SK-MEL-5 (cell line): Measurements from ENCODE around the gene BRCA1. TPM values are rescaled to one million over a fixed set of nuclear protein-coding genes. Genes with fewer than 3 reads are reported as not detected.
A peak's percentile ranks its signal among the peaks of the same experiment; 100 is the strongest.
"Not testable (repeated sequence)": the region's sequence is repeated elsewhere in the genome, so short reads cannot be mapped to it uniquely, and the experiment has no call there.

Experiments used
- DNase-seq: peaks from one replicate; pipeline ENCODE4 v3.0.0-alpha.2; 2016; ENCODE audit warnings: low read depth, low spot score
- in situ Hi-C: cut with HindIII; loops from 2 replicates; pipeline ENCODE4 v1.10.0; 2016; ENCODE audit warnings: low sequenced_read_pairs, high pct_unique_total_duplicates, low pct_unique_long_range_greater_than_20kb
- total RNA-seq: library from RNA; depleted of rRNA; stranded (reverse); fragments of >200 nt; shearing (Covaris generic); gene quantifications from 2 replicates; pipeline ENCODE4 v1.2.3, GENCODE V29; 2014

BRCA1 gene
- total RNA-seq, 1 experiment from 2014 or later, result 45.9 TPM

DNA sequence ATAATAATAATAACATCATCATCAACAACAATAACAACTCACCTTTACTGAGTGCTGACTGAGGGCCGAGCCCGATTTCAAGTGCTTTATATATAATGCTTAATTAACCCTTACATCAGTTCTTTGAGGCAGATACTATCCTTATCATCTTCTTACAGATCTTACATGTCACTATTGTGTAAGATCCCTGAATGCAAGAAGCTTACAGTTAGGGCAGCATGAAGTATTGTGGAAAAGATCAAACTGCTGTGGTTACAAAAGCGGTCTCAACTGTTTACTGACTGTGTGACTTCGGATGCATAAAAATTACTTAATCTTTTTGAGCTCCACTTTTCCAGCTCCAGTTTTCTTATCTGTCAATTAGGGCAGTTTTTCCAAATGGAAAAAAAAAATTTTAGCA is 106.2 kb downstream of the BRCA1 start:
- in situ Hi-C loops, result no loop called here
- DNase-seq, result no peak

DNA sequence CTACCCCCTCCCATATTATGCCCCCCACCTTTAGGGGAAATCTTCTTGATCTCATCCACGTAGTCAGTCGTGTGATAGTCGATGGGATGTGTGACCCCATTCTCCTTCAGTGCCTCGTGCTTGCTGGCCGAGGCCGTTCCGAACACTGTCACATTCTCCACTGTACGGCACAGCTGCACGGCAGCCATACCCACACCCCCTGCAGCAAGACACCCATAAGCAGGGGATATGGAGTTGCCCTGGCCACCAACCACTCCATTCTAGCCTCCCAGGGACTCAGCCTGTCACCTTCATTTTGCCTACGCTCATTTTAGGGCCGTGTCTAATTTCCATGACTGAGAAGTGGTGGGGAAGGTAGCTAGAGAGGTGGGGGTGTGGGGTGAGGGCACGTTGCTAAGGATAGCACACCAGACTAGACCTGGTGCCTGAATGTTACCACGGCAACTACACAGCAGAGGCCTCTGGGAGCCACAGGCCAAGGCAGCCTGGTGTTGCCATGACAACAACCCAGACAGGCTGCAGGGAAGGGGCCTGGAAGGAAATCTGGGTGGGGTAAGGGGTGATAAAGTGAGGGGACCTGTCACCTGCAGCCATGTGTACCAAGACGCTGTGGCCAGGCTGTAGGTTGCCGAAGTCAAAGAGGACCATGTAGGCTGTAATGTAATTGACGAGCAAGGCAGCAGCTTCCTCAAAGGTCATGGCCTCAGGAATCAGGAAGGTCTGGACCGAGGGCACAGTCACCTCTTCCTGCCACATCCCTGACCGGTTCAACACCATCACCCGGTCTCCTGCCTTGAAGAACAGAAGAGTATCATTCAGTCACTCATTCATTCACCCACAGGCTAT is 106.9 kb downstream of the BRCA1 start:
- DNase-seq, result no peak
- in situ Hi-C loops, result no loop called here

DNA sequence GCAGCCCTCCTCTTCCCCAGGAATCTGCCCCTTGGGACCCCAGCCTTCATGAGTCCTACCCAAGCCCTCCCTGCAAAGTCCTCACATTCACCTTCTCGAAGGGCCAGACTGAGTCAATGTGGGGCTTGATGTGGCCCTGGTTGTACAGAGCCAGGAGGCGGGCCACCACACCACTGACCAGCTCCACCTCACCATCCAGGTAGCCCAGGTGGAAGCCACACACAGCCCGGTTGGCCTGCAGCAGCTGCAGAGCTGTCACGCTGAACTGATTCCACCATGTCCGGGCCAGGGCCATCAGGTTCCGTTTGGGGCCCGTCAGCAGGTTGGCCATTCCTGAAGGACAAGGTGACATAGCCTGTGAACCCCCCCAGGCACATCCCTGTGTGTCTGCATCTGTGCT is 108.9 kb downstream of the BRCA1 start:
- in situ Hi-C loops, result no loop called here
- DNase-seq, result no peak

DNA sequence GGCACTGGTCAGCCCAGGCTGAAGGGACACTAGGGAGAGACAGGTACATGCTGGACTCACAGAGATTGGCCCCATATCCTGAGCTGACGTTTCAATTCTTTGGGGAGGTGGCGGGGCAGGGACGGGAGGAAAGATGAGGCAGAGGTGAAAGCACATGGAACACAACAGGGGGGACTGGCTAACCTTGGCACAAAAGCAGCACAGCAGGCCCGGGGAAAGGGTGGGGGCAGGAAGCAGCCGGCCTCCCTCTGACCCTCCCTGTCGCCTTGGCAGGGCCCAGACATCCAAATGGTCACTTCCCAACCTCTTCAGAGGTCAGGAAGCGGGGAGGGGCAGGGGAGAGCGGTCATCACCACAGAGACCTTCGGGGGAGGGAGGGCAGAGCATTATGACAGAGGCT is 109.6 kb downstream of the BRCA1 start:
- no peak for DNase-seq
- in situ Hi-C loops, result no loop called here

DNA sequence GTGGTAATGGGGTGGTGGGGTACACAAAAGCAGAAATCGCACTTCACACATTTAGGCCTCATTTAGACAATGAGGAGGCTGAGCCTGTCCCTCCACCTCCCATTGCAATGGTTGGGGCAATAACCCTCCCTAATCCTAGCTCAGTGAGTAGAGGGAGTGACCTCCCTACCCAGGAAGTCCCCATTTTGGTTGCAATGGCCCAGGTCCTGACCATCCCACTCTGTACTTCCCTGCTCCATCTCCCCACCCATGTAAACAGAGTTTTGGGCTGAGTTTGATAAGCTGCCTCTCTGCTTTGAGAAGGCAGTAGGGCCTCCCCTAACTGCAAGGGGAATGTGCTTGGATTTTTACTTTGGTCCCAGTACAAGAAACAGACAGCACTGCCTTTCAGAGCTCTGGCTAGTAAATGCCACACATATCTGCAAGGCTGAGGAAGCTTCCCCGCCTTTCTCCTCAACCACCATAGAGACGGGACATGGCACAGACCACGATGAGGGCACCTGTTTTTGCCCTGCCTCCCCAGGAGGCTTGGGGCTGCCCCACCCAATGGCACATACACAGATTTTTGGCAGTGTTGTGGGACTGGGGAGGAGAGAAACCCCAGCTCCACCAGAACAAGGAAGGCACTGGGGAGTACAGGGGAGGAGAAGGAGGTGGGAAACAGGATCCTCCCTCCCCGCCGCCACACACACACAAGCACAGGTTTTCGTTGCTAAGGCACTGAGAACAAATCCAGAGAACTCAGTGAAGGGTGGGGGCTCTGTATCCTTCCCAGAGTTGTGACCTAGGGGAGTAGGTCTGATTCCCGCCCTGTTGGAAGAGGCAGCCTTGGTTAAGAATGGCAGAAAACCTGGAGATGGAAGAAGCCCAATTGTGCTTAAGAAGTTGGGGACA is 110.3 kb downstream of the BRCA1 start:
- no peak for DNase-seq
- in situ Hi-C loops, result no loop called here

DNA sequence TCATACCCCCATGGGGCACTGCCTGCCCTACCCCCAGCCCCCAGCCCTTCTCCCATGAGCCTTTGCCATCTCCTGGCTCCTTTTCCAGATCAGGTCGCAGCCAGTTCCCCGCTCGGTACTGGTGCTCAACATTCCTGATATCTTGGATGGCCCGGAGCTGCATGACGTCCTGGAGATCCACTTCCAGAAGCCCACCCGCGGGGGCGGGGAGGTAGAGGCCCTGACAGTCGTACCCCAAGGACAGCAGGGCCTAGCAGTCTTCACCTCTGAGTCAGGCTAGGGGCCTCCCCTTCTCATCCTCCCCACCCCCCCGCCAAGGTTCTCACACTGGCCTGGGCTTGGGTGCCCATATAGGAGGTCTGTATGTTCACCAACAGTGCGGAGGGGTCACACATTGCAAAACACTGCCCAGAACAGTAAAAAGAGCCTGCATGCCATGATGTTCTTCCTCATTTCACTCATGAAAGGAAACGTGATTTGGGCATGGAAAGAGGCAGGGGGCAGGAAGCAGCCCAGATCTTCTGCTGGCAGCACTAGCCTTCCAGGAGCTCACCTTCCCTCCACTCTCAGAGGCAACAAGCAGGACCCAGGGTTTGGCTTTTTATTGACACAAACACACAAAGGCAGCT is 111.0 kb downstream of the BRCA1 start:
- DNase-seq, result no peak
- in situ Hi-C loops, result no loop called here

DNA sequence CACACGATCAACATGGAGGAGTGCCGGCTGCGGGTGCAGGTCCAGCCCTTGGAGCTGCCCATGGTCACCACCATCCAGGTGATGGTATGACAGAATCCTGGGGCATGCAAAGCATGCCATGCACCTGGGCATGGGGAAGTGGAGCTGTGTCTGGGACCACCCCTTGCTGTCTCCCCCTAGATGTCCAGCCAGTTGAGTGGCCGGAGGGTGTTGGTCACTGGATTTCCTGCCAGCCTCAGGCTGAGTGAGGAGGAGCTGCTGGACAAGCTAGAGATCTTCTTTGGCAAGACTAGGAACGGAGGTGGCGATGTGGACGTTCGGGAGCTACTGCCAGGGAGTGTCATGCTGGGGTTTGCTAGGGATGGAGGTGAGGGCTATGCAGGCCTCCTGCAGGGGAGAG is 111.9 kb downstream of the BRCA1 start:
- in situ Hi-C loops, result no loop called here
- no peak for DNase-seq

DNA sequence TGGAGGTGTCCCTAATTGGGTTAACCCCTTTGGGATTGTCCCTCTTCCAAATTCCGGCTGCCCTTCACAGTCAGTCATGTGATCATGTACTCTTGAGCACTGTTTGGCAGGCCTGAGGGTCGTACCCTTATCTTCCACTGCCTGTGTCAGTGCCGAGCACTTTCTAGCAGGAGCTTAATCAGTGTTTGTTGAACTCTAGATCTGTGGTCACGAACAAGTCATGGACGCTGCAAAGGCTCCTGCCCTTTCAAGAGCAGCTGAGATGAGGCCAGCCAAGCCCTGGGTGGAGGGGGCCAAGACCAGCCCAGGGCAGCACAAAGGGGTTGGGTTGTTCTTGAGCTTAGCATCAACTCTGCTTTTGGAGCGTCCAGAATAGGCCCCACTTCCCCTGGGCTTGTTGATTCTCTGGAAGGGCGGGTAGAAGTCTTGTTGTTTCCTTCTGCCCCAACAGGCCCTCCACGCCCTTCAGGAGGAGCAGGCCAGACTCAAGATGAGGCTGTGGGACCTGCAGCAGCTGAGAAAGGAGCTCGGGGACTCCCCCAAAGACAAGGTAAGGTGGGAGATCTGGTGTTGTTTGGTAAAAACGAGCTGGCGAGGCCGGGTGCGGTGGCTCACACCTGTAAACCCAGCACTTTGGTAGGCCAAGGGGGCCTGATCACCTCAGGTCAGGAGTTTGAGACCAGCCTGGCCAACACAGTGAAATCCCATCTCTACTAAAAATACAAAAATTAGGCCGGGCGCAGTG is 113.3 kb downstream of the BRCA1 start:
- DNase-seq, result no peak
- in situ Hi-C loops, result no loop called here

DNA sequence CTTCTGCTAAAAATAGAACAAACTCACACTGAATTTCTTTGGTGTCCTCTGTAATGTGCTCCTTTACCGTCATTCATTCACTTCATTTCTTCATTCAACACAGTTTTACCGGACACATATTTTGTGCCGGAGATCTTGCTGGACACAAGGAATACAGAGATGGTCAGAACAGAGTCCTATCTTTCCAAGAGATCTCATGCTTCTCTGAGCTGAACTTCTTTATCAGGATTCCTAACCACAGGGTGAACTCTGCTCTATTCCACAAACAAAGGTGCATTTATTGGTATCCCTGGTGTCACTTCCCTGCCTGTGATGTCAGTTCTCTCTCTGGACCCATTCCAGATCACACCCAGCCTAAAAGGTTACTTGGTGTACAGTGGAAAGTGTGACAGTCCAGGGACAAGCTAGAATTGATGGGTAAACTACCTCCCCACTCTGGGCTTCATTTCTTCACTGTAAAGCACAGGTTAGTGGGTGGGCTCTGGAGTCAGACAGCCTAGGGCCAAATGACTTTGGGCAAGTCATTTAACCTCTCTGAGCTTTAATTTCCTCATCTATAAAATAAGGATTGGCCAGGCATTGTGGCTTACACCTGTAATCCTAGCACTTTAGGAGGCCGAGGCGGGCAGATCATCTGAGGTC is 114.4 kb downstream of the BRCA1 start:
- peak; percentile 97 for DNase-seq
- in situ Hi-C loops, result no loop called here

DNA sequence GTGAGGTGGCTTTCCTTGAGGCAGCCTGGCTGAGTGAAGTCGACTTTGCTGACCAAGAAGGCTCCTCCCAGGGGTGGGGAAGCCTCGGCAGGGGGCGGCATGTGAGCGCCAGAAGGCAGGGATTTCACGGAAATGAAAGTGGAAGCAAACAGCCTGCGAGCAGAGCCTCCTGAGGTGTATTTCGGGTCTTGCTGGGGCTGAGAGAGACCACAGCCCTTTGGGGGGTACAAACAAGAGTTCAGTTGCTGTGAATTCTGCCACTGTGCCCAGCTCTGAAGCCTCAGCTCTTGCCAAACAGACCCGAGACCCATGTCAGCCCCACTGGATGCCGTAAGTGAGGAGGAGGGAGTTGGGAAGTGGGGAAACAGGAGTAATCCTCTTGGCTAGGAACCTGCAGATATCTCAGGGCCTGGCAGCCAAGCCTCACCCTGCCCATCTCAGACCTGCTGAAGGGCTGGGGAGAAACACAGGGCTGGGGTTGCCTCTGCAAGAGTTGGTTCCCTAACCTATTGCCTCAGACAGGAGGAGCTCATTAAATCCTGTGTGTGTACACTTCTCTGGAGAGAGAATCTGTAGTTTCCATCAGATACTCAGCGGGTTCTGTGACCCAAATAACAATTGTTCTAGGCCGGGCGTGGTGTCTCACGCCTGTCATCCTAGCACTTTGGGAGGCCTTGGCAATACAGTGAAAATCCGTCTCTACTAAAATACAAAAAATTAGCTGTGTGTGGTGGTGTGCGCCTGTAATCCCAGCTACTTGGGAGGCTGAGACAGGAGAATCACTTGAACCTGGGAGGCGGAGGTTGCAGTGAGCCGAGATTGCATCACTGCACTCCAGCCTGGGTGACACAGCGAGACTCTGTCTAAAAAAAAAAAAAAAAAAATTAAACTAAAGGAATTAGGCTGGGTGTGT is 118.3 kb downstream of the BRCA1 start, which contains the start of gene IFI35:
TSS of gene IFI35 (plus strand) at position 146 of the 913 bp plus-strand sequence. CDS start at position 310, 164 bp downstream.
- peak; percentile 88 for DNase-seq
- in situ Hi-C loops, result no loop called here

DNA sequence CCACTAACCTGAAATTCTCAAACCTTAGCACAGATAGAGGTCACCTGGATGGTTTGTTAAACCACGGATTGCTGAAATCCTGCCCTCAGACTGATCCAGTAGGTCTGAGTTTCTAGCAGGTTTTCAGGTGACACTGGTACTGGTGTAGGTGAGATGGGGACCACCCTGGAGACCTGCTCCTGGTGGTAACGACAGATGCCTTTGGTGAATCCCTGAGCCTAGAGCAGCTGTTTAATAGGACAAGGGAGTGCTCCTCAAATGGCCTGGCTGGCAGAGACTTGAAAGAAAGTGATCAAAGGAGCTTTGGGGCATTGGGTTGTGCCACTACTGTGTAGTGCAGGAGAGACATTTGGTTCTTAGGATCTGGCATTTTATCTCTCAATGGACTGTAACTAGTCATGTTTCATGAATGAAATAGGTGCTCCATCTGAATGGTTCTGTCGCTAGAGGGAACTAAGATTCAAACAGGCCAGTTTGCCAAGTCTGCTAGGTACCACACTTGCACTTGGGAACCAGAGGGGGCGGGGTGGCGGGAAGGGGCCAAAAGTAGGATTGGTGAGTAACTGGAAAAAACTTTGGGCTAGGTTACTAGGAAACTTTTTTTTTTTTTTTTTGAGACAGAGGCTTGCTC is 121.5 kb downstream of the BRCA1 start:
- in situ Hi-C loops, result no loop called here
- peak; percentile 86 for DNase-seq

DNA sequence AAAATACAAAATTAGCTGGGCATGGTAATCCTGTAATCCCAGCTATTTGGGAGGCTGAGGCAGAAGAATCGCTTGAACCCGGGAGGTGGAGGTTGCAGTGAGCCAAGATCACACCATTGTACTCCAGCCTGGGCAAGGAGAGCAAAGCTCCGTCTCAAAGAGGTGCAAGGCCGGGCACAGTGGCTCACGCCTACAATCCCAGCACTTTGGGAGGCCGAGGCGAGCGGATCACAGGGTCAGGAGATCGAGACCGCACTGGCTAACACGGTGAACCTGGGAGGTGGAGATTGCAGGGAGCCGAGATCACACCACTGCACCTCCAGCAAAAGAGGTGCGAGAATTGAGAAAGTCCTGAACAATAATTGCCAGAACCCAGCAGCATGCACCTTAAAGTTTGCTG is 124.3 kb downstream of the BRCA1 start:
- DNase-seq, in situ Hi-C loops: not testable (repeated sequence)

DNA sequence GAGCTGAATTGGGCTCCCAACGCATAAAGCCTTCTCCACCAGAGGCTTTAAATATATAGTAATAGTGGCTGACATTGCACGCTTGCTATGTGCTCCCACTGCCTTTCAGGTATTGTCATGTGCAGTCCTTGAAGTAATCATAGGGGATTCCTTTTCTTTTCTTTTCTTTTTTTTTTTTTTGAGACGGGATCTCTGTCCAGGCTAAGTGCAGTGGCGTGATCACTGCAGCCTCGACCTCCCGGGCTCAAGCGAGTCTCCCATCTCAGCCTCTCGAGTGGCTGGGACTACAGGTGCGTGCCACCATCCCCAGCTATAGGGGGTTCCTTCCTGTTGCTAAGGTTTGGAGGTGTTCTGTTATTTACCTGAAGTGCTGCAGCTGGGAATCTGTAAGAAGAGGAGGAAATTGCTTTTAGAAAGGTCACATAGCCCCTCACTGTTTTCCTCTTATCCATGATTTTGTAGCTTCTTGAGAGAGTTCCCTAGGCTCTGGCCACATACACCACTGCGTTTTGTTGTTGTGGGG is 126.1 kb downstream of the BRCA1 start:
- in situ Hi-C loops, result no loop called here
- no peak for DNase-seq

DNA sequence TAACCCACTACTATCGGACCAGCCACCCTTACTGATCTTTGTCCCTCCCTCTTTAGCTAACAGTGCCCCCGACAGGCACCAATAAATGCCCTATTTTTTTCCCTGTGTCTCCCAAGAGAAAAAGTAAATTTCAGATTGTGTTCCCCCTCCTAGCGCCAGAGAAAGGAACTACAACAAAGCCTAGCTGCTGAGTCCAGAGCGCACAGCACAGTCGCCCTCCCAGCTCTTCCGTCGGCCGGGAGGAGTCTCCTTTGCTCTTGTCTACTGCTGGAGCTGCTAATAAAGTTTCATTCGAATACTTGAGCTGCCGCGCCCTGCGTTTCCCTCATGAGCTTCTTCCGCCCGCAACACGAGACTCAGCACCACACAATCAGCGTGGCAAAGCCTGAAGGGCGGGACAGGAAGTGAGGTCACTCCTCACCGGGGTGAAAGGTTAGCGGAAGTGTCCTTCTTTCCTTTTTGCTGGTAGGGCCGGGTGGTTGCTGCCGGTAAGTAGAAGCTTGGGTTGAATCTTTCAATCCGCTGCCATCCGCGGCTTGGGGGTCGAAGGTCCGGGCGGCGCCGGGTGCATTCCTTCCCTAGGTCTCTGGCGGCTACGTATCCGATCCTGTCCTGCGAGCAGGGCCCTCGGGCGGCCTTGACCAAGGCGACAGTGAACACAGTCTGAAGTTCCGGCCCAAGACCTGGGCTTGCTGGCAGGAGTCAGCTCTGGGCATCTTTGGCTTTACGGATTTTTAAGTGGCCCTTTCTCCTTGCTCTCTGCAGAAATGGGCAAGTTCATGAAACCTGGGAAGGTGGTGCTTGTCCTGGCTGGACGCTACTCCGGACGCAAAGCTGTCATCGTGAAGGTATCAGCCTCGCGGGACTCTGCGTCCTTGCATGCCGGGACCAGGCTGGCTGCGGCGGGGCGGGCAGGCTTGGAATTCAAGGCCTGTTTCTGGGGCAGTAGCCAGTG is 126.9 kb downstream of the BRCA1 start, which contains the start of gene RPL27:
TSS of gene RPL27 (plus strand) at position 436 of the 955 bp plus-strand sequence. CDS start at position 768, 332 bp downstream.
- in situ Hi-C loops, result no loop called here

More for the DNA sequence above, 126.9 kb downstream of the BRCA1 start, which contains the start of gene RPL27:
- DNase-seq, result peak; percentile 100
